Glomerular visceral epithelial cell (primary cell): Measurements from ENCODE around the gene CALML6.

Experiments used
- DNase-seq: peaks from one replicate; pipeline ENCODE4 v3.0.0-alpha.2; 2016; ENCODE audit errors: extremely low spot score

The CALML6 gene

DNA sequence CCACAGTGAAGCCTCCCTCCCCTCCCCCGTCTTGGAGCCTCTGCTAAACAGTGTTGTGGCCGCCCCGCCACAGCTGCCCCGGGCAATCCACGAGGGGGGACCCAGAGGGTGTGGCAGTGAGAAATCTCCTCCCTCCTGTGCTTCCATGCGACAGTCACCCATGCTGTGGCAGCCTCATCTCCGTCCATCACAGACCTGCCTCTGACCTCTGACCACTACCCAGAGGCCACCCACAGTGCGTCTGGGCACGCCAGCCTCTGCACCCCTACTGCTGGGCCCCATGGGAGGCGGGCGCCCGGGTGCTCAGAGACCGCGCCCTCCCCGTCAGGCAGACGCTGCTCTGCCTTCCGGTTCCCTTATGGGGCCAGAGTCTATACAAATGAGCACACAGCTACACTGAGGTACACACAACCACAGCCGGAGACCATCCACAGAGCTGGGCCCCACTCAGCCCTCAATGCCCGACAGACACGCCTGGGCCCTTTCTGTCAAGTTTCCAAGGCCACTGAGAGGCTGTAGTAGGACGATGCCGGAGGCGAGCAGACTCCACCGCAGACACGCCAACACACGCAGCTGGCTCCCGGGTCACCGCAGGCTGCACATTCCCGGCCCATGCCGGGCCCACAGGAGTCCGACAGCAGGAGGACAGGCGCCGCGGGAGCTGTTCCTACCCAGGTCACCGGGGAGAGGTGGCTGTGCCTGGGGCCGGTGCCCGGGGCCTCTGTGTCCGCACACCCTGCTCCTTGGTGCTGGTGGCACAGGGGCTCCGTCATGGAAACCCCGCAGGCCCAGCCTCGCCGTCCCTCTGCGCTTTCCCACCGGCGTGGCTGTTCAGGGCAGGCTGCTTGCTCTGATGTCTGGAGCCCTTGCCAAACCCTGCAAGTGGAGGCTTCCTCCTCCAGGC is 27.9 kb downstream of the CALML6 start:
- no peak for DNase-seq

DNA sequence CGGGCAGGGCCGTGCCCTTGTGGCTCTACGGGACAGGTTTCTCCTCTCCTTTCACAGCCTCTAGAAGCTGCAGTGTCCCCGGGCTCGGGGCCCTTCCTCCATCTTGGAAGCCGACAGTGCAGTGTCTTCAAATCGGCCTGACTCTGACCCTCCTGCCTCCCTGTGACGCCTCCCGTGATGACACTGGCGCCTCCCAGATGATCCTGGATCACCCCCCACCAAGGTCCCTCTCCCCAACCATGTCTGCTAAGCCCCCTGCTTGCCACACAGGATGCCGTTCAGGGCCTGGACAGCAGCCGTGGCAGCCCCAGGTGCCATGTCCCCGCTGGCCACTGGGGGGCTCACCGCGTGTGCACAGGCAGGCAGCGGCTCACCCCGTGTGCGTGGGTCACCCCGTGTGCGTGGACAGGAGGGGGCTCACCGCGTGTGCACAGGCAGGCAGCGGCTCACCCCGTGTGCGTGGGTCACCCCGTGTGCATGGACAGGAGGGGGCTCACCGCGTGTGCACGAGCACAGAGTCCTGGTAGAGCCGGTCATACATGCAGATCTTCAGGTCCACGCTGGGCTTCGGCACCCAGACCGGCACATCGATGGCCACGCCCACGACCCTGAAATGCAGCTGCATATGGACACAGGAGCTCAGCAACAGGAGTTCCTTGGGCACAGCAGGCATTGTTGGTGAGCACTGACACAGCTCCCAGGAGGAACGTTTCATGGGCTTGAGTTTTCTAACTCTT is 28.9 kb downstream of the CALML6 start:
- peak; percentile 31 for DNase-seq

DNA sequence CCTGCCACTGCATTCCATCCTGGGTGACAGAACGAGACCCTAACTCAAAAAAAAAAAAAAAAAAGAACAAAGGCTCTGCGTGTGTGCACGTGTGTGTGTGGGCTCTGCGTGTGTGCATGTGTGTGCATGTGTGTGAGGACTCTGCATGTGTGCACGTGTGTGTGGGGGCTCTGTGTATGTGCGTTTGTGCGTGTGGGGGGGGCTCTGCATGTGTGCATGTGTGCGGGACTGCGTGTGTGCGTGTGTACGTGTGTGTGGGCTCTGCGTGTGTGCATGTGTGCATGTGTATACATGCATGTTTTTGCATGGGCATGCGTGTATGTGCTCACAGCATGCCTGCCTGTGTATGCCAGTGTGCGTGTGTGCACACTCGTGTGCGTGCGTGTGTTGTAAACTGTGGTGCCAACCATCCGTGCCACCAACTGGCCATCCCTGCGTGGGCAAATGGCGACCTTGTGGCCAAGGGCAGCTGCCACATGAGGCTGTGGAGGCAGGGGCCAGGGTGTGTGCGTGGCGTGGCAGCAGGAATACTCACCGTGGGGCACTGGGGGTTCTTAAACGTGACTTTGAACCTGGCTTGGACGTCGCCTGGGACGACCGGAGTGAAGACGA is 30.8 kb downstream of the CALML6 start:
- no peak for DNase-seq

DNA sequence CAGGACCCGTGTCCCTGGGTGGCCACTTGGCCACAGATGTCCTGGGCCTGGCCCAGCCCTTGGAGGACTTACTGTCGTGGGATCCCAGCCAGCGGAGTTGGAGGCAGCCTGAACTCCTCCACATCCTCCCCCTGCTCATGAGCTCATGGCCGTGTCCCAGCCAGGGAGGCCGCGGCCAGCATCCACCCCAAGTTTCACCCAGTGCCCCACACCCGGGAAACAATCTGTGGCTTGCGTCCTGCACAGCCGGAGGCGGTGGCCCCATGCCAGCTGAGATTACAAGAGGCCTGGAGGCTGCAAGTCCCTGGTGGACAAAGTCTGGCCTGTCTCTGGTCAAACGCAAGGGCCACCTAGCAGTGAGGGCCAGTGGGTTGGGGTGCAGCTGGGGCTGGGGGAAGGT is 31.5 kb downstream of the CALML6 start:
- DNase-seq: no peak

DNA sequence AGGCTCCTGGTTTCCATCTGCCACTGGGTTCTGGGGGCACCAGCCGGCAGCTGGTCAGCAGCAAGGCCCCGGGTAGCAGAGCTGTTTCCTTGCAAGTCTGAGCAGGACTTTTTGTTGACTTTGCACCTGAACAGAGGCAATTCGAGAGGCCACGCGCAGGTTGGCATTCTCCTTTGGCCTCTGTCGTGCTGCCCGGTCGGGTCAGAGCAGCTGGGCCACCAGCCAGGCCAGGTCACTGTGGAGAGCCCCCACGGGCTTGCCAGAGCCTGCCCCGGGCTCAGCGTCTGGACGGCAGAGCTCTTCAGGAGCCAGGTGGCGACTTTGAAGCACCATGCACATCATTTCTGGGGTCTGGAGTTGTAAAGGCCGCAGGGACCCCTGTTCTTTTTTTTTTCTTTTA is 32.4 kb downstream of the CALML6 start:
- DNase-seq: no peak

DNA sequence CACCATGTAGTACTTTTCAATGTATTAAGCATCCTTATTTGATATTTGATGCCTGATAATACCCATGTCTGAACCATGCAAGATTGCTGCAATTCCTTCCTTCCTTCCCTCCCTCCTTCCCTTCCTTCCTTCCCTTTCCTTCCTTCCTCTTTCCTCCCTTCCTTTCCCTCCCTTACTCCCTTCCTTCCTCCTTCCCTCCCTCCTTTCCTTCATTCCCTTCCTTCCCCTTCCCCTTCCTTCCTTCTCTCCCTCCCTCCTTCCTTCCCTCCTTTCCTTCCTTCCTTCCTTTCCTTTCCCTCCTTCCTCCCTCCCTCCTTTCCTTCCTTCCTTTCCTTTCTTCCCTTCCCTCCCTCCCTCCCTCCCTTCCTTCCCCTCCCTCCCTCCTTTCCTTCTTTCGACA is 33.7 kb downstream of the CALML6 start:
- DNase-seq: no peak

DNA sequence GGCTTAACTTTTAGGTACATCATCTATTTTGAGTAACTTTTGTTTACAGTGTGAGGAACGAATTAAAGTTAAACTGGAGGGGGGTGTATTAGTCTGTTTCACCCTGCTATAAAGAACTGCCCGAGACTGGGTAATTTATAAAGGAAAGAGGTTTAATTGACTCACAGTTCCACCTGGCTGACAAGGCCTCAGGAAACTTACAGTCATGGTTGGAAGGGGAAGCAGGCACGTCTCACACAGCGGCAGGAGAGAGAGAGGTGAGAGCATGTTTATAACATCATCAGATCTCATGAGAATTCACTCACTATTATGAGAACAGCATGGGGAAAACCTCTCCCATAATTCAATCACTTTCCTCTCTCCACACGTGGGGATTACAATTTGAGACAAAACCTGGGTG is 35.9 kb downstream of the CALML6 start:
- DNase-seq: no peak

DNA sequence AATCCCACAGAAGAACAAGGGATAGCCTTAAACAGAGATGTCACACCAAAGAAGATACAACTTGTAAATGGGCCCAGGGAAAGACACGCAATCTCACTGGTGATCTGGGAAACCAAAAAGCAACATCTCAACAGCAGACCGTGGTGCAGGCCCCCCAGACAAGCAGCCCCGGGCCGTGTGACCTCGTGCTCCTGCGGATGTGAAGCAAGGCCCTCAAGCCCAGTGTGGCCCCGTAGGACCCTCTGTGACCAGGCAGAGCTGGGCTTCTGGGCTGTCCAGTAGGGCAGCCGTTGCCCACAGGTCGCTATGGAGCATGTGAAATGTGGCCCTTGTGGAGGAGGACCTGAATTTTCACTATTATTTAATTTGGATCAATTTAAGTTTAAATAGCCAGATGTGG is 39.0 kb downstream of the CALML6 start:
- DNase-seq: no peak

DNA sequence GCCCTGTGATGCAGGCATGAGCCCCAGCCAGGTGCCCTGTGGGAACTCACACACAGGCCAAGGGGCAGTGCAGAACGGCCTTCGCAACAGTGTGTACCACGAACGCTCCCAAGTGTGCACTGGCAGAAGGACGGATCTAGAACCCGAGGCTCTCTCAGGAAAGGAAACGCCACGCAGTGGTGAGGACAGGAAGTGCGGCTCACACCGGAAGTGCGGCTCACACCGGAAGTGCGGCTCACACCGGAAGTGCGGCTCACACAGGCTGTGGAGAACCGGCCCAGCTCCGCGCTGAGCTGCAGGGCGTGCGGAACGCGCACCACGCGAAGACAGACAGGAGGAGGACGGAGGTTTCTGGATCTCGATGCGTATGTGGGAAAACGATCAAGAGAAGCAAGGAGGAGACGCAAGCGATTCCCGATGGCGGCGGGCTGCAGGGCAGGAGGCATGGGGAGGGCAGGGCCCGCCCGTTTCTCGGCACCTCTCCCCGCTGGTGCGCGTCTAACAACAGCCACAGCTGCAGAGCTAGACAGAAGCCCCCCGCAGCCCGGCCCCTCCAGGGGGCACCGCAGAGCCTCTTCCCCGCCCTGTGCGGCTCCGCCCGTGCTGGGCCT is 39.9 kb downstream of the CALML6 start:
- DNase-seq: no peak

DNA sequence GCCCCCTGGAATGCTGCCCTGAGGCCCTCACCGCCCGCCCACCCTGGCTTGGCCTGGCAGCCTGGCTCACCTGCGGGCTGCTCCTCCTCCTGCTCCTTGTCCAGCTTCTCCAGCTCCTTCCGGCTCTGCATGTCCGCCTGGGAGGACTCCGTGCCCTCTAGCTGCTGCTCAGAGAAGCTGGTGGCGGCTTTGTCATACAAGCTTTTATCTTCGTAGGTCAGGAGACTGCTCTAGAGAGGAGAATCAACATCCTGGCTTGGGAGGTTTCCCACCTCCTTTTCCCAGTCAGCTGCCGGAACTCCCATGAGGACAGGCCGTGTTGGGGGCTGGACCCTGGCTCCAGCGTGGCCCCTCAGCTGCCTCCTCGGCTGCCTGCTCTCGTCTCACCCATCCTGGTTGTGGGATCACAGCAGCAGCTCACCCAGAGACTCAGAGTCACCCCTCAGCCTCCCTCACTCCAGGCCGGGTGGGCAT is 40.6 kb downstream of the CALML6 start:
- no peak for DNase-seq

DNA sequence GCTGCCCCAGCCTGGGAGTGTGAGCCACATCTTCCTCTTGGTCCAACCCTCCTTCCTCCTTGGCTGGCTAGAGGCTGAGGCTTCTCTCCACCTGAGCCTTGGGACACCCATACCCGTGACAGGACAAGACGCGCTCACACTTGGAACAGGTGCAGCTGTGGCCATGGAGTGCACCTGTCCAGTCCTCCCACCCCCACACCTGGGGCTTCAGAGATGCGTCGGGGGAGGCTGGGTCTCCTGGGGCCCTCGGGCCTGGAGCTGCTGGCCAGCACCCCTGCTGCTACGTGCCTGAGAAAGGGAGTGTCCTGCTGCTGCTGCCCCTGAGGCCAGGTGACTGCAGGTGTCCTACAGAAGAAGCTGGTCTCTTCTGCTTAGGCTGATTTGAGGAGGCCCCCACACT is 41.0 kb downstream of the CALML6 start:
- DNase-seq: no peak

DNA sequence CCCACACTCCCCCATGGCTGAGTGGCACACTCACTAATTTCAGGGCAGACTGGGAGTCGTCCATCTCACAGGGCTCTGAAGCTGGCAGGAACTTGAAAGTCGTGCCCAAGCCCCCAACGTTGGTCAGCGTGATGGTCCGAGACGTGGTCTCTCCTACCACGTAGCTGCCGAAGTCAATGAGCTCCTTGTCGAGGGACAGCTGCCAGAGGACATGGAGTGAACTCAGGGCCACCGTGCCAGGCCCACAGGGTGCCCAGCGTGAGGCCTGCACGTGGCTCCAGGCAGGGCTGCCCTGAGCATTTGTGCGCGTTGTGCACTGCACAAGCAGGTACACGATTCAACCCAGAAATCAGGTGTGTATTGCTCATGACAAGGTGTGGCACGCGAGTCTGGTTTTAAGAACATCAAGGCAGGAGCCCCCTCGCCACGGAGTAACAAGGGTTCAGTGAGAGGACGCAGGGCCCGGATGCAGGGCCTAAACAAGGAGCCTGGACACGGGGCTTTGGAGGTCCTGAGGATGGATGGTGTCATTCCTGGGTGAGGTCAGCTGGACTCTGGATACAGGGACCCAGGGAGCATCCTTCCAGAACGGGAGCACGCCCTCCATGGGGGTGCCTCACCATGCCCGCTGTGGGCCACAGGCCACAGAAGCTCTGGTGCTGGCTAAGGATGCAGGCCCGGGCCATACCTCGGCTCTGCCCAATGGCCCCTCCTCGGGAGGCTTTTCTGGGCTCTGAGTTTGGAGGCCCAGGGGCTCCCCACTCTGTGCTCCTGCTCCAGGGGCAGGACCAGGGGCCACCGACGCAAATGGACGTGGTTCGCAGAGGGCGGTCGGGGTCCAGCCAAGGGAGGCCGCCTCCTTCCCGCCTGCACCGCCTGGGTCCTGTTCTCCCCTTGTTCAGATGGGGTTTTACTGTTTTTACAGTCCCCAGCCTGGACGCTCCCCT is 41.8 kb downstream of the CALML6 start:
- DNase-seq: no peak

DNA sequence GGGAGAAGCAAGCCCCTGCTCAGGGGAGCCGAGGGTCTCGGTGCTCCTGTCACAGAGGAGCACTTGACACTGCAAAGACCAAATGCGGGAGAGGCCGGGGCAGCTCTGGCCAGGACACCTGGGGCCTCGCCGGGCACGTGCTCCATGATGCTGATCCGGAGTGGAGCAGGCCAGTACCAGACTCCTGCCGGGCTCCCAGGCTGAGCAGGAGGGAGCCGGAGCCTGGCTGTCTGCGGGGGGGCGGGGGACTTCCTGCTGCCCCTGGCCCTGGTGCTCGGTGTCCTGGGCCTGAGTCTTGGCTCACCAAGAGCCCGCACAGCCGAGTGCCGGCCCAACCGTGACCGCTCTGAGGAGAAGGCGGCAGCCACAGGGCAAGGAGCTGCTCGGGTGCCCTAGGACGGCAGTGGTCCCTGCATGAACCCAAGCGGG is 42.5 kb downstream of the CALML6 start:
- DNase-seq: no peak

DNA sequence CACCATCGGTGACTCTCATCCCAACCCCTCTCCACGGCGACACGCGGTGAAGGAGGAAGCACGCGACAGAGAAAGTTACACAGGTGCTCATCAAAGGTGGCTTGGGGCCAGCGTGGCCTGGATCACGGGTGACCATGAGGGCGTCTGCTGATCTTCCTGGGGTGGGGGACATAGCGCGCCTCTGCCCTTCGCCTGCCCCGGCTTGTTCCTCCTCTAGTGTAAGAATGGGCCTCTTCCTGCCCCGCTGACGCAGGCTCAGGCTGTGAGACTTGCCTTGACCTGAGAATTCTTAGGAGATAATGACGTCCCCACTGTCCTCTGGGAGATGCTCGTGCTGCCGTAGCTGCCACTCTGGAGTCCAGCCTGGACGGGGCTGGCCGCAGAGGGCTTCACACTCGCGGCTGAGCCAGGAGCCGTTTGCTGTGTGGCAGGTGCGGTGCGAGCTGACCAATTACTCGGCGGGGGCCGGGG is 43.0 kb downstream of the CALML6 start:
- no peak for DNase-seq

DNA sequence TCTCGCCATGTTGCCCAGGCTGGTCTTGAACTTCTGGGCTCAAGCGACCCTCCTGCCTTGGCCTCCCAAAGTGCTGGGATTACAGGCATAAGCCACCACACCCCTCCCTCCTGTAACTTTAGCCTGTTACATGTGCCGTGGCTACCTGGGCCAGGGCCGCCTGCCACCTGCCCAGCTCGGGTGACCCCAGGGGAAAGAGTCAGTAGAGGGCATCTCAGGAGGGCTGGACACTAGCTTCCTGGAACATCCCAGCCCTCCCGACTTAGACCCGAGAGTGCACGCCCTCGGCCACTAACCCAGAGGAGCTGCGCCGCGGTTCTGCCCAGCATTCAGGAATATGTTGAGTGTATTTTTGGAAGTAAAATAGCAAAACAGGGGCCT is 44.4 kb downstream of the CALML6 start:
- DNase-seq: no peak

DNA sequence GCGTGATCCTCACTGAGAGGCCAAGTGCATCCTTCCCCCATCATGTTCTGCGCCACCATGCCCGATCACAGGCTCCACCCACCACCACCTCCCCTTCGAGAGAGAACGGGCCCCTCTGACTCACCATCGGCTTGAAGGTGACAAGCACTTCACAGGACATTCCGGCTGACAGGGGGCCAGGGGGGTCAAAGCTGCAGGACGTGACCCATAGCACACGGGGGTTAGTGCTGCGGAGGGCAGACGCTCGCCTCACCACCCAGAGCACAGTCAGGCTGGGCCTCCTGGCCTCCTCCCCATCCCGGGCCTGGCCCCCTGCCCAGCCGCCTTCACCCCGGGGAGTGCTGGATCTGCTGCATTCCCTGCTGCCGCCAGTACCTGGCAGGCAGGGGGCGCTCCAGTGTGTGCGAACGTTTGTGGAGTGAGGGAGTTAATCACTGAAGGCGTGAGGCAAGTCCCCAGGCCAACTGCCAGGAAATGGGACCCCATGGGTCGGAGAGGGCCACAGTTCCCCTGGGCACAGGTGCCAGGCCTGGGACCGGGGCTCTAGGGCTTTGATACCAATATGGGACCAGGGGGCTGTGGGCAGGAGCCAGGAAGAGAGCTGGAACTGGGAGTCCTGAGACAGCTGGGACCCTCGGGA is 44.9 kb downstream of the CALML6 start:
- DNase-seq: peak; percentile 78

DNA sequence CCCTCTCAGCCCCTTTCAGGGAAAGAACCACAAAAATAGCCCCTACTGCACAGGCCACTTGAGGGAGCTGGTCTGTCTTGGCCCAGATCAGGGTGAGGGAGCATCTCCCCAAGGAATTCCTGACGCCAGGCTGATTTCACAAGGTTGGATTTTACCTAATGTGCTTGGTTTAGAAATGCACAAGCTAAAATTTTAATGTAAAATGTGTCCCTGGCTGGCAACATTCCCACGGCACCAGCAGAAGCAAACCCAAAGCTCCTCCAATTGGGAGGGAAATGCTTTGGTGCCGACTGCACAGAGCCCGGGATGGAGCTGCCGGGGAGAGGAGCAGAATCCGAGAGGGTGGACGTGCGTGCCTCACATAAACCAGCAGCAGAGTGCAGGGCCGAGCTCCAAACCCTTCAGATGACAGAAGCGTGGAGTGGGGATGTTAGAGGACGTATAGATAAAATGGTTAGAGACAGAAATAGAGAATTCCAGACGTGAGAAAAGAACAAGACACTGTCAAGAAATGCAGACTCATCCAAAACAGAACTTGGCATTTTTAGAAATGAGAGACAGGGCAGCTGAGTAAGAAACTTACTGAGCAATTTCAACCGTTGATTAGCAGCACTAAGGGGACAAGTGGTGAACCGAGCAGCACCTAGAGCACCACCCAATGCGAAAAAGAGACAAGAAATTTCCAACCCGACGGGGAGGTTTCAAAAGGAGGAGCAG is 45.6 kb downstream of the CALML6 start:
- no peak for DNase-seq

DNA sequence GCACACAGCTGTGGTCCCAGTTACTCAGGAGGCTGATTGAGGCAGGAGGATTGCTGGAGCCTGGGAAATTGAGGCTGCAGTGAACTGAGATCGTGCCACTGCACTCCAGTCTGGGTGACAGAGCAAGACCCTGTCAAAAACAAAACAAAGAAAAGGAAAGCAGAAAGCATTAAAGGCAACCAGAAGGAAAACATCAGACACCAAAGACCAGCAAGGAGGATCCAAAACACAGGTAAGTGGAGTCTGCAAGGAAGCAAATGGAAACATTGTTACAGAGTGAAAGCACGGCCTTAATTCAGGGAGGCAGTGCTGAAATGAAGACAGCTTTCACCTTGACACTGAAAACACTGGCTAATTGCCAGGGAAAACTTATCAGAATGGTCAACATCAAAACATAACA is 47.7 kb downstream of the CALML6 start:
- no peak for DNase-seq

DNA sequence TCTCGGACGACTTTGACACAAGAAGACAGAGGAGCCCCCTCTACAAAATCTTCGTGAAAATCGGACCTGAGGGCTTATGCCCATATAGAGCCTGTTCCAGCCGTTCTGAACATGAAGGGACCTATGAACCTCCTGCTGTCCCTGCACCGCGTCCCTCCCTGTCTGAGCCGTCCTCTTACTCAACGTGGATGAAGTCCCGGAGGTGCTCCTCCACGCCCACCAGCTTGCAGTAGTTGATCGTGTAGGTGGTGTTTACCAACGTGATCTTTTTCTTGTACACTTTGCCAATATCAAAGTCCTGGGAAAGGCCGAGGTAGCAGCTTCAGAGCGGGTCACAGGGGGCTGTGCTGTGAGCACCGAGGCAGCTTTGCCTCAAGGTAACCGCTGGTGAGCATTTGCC is 48.5 kb downstream of the CALML6 start:
- DNase-seq: no peak

DNA sequence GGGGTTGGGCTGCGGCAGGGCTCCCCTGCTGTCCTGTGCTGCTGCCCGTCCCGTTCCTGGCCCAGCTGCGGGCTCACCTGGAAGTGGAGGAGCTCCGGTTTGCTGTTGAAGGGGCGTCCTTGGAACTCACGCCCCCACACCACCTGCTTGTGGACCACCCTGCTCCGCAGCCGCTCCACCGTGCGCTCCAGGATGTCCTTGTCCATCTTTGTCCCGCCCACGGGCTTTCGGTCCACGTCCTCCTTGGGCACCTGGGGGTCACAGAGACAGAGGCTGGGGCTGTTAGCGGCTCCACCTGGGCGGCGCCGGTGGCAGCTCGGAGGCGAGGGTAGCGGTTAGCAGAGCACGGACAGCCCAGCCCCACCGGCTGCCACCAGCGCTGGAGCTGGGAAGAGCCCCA is 49.8 kb downstream of the CALML6 start:
- DNase-seq: no peak
